K562 (cell line): ENCODE measurements around the gene DSTYK. TPM values are rescaled to one million over a fixed set of nuclear protein-coding genes. Genes with fewer than 3 reads are reported as not detected.

Source experiments
- ARID2 ChIP-seq: fragments of 450-650 bp; IDR thresholded peaks from 2 replicates; pipeline ENCODE4 v1.6.1; 2017; ENCODE audit warnings: antibody characterized with exemption, mild to moderate bottlenecking
- BCLAF1 ChIP-seq, 2 experiments: fragments of 450-650 bp in 1 of 2; IDR thresholded peaks; 2 replicates each; pipeline ENCODE4 v1.6.1; 2011 to 2017; ENCODE audit warnings: low read depth in 2 of 2, antibody characterized with exemption in 1 of 2, borderline replicate concordance in 1 of 2, low read length in 1 of 2, mild to moderate bottlenecking in 1 of 2, mixed read lengths in 1 of 2; ENCODE audit not compliant: control insufficient read depth in 1 of 2
- CTCF ChIP-seq, 3 experiments: IDR thresholded peaks in 2 of 3; conservative IDR thresholded peaks in 1 of 3; 2 replicates each; pipeline ENCODE4 v1.5.1; 2011 to 2012; ENCODE audit warnings: low read length in 3 of 3, mild to moderate bottlenecking in 3 of 3, control low read depth in 2 of 3, improper control_type of control experiment in 1 of 3, inconsistent platforms in 1 of 3, low read depth in 1 of 3, mixed read lengths in 1 of 3, moderate library complexity in 1 of 3; ENCODE audit not compliant: insufficient read depth in 2 of 3
- MAFF ChIP-seq: IDR thresholded peaks from 2 replicates; pipeline ENCODE4 v1.6.1; 2012; ENCODE audit warnings: low read length, improper control_type of control experiment
- MAFK ChIP-seq: IDR thresholded peaks from 2 replicates; pipeline ENCODE4 v1.6.1; 2011; ENCODE audit warnings: low read length, improper control_type of control experiment
- NEUROD1 ChIP-seq: fragments of 150-350 bp; IDR thresholded peaks from 2 replicates; pipeline ENCODE4 v1.6.1; 2014; ENCODE audit warnings: borderline replicate concordance, low read length, low read depth; ENCODE audit not compliant: partially characterized antibody
- NONO ChIP-seq, 2 experiments: fragments of 200-400 bp in 1 of 2; fragments of 450-650 bp in 1 of 2; formaldehyde crosslinking in 1 of 2; IDR thresholded peaks; 2 replicates each; pipeline ENCODE4 v1.6.1; 2017; ENCODE audit warnings: low read depth in 2 of 2, mild to moderate bottlenecking in 2 of 2, moderate library complexity in 2 of 2, low read length in 1 of 2
- PKNOX1 ChIP-seq: fragments of 450-650 bp; IDR thresholded peaks from 2 replicates; pipeline ENCODE4 v1.6.1; 2016
- TAL1 ChIP-seq: fragments of 450-650 bp; IDR thresholded peaks from 2 replicates; pipeline ENCODE4 v1.6.1; 2016; ENCODE audit warnings: mild to moderate bottlenecking
- USF2 ChIP-seq: sonication (generic); formaldehyde crosslinking; IDR thresholded peaks from 2 replicates; pipeline ENCODE4 v1.5.0; 2020; ENCODE audit warnings: missing genetic modification reagents
- ZNF707 ChIP-seq: fragments of 250-450 bp; sonication (Bioruptor Pico); conservative IDR thresholded peaks from 2 replicates; pipeline ENCODE4 v1.8.0; 2022; ENCODE audit warnings: inconsistent platforms, mild to moderate bottlenecking, moderate library complexity
- polyA plus RNA-seq, 8 experiments: library from polyadenylated mRNA; depleted of rRNA in 4 of 8; stranded (reverse) in 5 of 8; unstranded in 3 of 8; fragments of >200 nt; fragmentation: Nextera tagmentation in 2 of 8; fragmentation: Illumina TruSeq in 1 of 8; extraction: Ambion mirVana in 2 of 8; extraction: Trizol in 1 of 8; gene quantifications; 2 replicates each; pipeline versions ENCODE4 v1.2.1 to v1.2.3, GENCODE V29; 2011 to 2014; ENCODE audit warnings: inconsistent platforms in 1 of 8, missing spikeins in 1 of 8
- total RNA-seq, 7 experiments: library from RNA; depleted of rRNA in 6 of 7; stranded (reverse); fragments of >200 nt in 6 of 7; fragmentation: Illumina TruSeq in 2 of 7; extraction: Trizol in 2 of 7; gene quantifications; 2 replicates each; pipeline versions ENCODE4 v1.2.1 to v1.2.3, GENCODE V29; 2011 to 2021; ENCODE audit warnings: low replicate concordance in 1 of 7

DSTYK gene
- total and polyA plus RNA-seq, 9 of the 15 experiments (the other 6 are each of a cell fraction or from before 2014, with no cell fraction given), result 4.2 to 7.1 (median 6.2) TPM

GRCh38 chr1:205141236-205142101, 70.0 kb downstream of the DSTYK start (continued):
- TF ChIP-seq BCLAF1 (IDR thresholded peaks at IDR 0.05; ENCODE audit: borderline replicate concordance in 1 of 2, control insufficient read depth in 1 of 2, low read depth in 2 of 2, low read length in 1 of 2) (no peak), USF2 (CRISPR knock-in tag) (no peak), MAFF (peak; percentile 58), ZNF707 (CRISPR knock-in tag) (no peak), NEUROD1 (no peak), ARID2 (no peak), NONO (IDR thresholded peaks at IDR 0.05; ENCODE audit: low read depth in 2 of 2, low read length in 1 of 2) (no peak), TAL1 (peak; percentile 13; the same call in 1 of the 2 replicates), MAFK (peak; percentile 62), PKNOX1 (peak; percentile 68), CTCF (IDR thresholded peaks at IDR 0.05 in 2 of 3, conservative IDR thresholded peaks at IDR 0.05 in 1 of 3; ENCODE audit: insufficient read depth in 2 of 3, low read depth in 1 of 3, low read length in 3 of 3) (peak; percentile 87 to 92 (median 92))
